NCI-H2196 (cell line): ENCODE data around the gene TTC38.
A peak's percentile ranks its signal among the peaks of the same experiment; 100 is the strongest.
"Not testable (repeated sequence)": the region's sequence is repeated elsewhere in the genome, so short reads cannot be mapped to it uniquely, and the experiment has no call there.

Source experiments
- DNase-seq: peaks from one replicate; lab custom pipeline; 2025; ENCODE audit not compliant: unreplicated experiment; lab: John Stamatoyannopoulos, UW

Gene TTC38

GRCh38 chr22:46245511-46245910 is 22.3 kb upstream of the TTC38 start:
- DNase-seq: peak; percentile 63

GRCh38 chr22:46246178-46246577 is 21.6 kb upstream of the TTC38 start:
- no peak for DNase-seq

GRCh38 chr22:46247443-46247975 is 20.3 kb upstream of the TTC38 start:
- no peak for DNase-seq

- DNase-seq: peak; percentile 89
These were observed 17.6 kb upstream of the TTC38 start, which contains the start of gene CDPF1 for GRCh38 chr22:46250035-46250782. CDPF1 (minus strand) TSS chr22:46250293; CDS start chr22:46248284, 2,009 bp downstream.

- DNase-seq: no peak
These were observed 17.1 kb upstream of the TTC38 start for GRCh38 chr22:46250783-46251125.

- no peak for DNase-seq
These were observed 16.5 kb upstream of the TTC38 start for GRCh38 chr22:46251266-46251665.

GRCh38 chr22:46251816-46252380 is 15.9 kb upstream of the TTC38 start:
- no peak for DNase-seq

- no peak for DNase-seq
These were observed 11.3 kb upstream of the TTC38 start for GRCh38 chr22:46256358-46256958.

- no peak for DNase-seq
These were observed 8.4 kb upstream of the TTC38 start for GRCh38 chr22:46259374-46259773.

- no peak for DNase-seq
These were observed 7.8 kb upstream of the TTC38 start for GRCh38 chr22:46260038-46260437.

- DNase-seq: no peak
These were observed 5.2 kb upstream of the TTC38 start for GRCh38 chr22:46262449-46263215.

- DNase-seq: no peak
These were observed 4.6 kb upstream of the TTC38 start, which contains the start of gene PKDREJ for GRCh38 chr22:46263216-46263590. PKDREJ (minus strand) TSS chr22:46263343; CDS start chr22:46263322, 21 bp downstream.

- DNase-seq: not testable (repeated sequence)
These were observed 3.3 kb upstream of the TTC38 start for GRCh38 chr22:46264520-46264919.

- DNase-seq: not testable (repeated sequence)
These were observed 2.2 kb upstream of the TTC38 start for GRCh38 chr22:46265627-46266026.

GRCh38 chr22:46269564-46269963 is 1.8 kb downstream of the TTC38 start:
- DNase-seq: no peak

- DNase-seq: no peak
These were observed 4.4 kb downstream of the TTC38 start for GRCh38 chr22:46272196-46272595.

- no peak for DNase-seq
These were observed 5.1 kb downstream of the TTC38 start for GRCh38 chr22:46272762-46273431.

- DNase-seq: no peak
These were observed 5.8 kb downstream of the TTC38 start for GRCh38 chr22:46273432-46274148.

GRCh38 chr22:46274381-46274780 is 6.6 kb downstream of the TTC38 start:
- no peak for DNase-seq

- no peak for DNase-seq
These were observed 7.8 kb downstream of the TTC38 start for GRCh38 chr22:46275455-46276122.
